GM06990 (cell line): ENCODE data around the gene KDM4B.
"Not testable (repeated sequence)": the region's sequence is repeated elsewhere in the genome, so short reads cannot be mapped to it uniquely, and the experiment has no call there.

Experiments
- DNase-seq: peaks from one replicate; pipeline ENCODE4 v3.0.0-alpha.2; 2011; ENCODE audit not compliant: insufficient read length; ENCODE audit errors: extremely low read depth
- H3K27me3 ChIP-seq: replicated peaks from 2 replicates; pipeline ENCODE4 v1.6.0; 2011; ENCODE audit warnings: low read length; ENCODE audit not compliant: control insufficient read depth, insufficient read depth
- H3K36me3 ChIP-seq: 2 replicates; pipeline ENCODE4 v1.5.1; 2011; ENCODE audit warnings: low read length; ENCODE audit not compliant: control insufficient read depth, insufficient read depth
- H3K4me3 ChIP-seq: replicated peaks from 2 replicates; pipeline ENCODE4 v1.5.1; 2011; ENCODE audit warnings: low read depth, mild to moderate bottlenecking, control low read depth, low read length
- TF ChIP-seq, protein P1 (sequence below): IDR thresholded peaks from 2 replicates; pipeline ENCODE4 v1.5.1; 2011; ENCODE audit warnings: low read length, control low read depth, mild to moderate bottlenecking, inconsistent platforms; ENCODE audit not compliant: insufficient read depth, poor library complexity, severe bottlenecking

The KDM4B gene

DNA sequence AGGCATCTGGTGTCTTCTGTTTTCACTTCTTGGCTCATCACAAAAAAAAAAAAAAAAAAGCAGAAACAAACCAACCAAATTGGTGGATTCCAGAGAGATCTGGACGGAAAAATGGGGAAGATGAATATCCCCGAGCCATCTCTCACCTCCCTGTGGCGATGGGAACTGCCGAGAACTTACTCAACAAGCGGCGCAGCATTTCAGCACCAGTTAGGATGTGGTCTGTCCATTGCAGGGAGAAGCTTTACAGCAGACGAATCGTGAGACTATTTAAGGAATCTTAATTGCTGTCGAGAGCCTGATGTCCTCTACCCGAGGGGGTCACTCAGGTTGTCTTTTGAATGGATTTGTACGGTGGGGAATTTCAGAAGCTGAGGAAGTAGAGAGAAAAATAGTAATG is 17.3 kb upstream of the KDM4B start:
- TF ChIP-seq, protein P1, sequence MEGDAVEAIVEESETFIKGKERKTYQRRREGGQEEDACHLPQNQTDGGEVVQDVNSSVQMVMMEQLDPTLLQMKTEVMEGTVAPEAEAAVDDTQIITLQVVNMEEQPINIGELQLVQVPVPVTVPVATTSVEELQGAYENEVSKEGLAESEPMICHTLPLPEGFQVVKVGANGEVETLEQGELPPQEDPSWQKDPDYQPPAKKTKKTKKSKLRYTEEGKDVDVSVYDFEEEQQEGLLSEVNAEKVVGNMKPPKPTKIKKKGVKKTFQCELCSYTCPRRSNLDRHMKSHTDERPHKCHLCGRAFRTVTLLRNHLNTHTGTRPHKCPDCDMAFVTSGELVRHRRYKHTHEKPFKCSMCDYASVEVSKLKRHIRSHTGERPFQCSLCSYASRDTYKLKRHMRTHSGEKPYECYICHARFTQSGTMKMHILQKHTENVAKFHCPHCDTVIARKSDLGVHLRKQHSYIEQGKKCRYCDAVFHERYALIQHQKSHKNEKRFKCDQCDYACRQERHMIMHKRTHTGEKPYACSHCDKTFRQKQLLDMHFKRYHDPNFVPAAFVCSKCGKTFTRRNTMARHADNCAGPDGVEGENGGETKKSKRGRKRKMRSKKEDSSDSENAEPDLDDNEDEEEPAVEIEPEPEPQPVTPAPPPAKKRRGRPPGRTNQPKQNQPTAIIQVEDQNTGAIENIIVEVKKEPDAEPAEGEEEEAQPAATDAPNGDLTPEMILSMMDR: no peak
- H3K4me3 ChIP-seq: no peak overlapping the region
- DNase-seq: no peak
- H3K27me3 ChIP-seq: no peaks in the 10 kb centered on the region
- H3K36me3 ChIP-seq: peaks cover 9% of the 10 kb centered on the region

DNA sequence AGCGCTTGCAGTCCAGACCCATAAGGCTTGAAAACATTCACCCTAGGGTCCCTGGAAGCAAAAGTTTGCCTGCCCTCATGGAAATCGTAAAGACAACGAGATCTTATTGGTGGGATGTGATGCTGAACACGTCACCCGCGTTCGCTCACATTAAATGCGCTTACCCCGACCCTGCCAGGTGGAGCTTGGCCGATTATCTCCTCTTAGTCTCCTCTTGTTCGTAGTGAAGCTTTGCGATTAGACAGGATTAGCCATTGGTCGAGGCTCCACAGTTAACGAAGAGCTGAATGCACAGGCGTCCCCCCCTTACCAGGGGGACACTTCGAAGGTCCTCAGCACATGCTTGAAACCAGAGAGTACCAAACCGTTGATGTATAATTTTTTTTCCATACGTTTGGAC is 16.0 kb upstream of the KDM4B start:
- H3K4me3 ChIP-seq: no peak overlapping the region
- TF ChIP-seq, protein P1: no peak
- H3K36me3 ChIP-seq: peaks cover 13% of the 10 kb centered on the region
- DNase-seq: no peak
- H3K27me3 ChIP-seq: no peaks in the 10 kb centered on the region

DNA sequence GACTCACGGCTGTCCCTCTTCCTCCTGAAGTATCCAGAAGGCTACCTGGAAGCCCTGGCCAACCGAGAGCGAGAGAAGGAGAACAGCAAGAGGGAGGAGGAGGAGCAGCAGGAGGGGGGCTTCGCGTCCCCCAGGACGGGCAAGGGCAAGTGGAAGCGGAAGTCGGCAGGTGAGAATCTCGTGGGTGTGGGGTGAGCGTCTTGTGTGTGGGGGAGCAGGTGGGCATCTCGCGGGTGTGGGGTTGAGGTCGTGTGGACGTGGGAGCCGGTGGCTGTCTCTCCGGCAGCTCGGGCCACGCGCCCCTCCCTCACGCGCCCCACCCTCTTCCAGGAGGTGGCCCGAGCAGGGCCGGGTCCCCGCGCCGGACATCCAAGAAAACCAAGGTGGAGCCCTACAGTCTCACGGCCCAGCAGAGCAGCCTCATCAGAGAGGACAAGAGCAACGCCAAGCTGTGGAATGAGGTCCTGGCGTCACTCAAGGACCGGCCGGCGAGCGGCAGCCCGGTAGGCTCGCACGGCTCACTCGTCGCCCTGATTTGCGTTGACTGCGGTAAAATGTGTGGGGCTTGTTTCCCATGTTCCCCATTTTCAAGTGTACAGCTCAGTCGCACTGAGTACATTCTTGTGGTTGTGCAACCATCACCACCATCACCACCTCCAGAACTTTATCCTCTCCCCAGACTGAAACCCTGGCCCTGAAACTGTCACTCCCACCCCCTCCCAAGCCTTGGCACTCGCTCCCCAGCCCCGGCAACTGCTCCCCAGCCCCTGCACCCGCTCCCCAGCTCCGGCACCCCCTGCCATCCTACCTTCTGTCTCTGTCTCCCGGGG is 14.4 kb upstream of the KDM4B start:
- not testable (repeated sequence) for DNase-seq, H3K4me3 ChIP-seq, H3K27me3 ChIP-seq
- H3K36me3 ChIP-seq: peaks cover 19% of the 10 kb centered on the region

DNA sequence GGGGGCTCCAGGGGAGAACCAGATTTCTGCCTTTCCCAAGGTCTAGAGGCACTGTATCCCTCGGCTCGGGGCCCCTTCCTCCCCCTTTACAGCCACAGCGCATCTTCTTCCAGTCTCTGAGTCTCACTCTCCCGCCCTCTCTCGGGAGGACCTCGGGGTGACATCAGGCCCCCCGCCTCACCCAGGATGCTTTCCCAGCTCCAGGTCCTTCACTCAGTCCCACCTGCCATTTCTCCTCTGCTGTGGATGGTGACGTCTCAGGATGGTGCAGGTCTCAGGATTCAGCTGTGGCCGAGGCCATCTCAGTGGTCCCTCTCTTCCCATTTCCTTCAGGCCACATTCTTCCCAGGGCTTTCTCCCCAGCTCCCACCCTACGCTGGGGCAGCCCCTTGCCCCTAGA is 13.6 kb upstream of the KDM4B start:
- TF ChIP-seq, protein P1: no peak
- peaks cover 22% of the 10 kb centered on the region for H3K36me3 ChIP-seq
- no peak for DNase-seq
- no peak overlapping the region for H3K4me3 ChIP-seq
- no peaks in the 10 kb centered on the region for H3K27me3 ChIP-seq

DNA sequence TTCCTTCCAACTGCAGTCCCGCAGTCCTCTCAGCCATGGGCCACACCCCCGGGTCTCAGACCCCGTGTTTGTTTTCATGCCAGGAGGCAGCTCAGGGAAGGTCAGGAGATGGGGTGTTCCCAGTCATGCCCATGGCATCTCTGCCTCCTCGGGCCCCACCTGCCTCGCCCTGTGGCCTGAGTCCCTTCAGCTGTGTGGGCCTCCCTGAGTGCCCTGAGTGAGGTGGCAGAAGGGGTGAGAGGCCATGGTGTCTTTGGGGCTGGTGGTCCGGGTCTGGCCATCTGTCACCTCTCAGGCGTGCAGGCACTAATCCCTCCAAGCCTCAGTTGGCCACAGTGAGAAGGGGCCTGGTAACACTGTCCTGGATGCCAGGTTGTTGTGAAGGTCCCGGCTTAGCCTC is 10.9 kb upstream of the KDM4B start:
- Histone ChIP-seq H3K4me3 (no peak overlapping the region), H3K27me3 (no peaks in the 10 kb centered on the region), H3K36me3 (peaks cover 24% of the 10 kb centered on the region)
- TF ChIP-seq, protein P1: no peak
- no peak for DNase-seq

DNA sequence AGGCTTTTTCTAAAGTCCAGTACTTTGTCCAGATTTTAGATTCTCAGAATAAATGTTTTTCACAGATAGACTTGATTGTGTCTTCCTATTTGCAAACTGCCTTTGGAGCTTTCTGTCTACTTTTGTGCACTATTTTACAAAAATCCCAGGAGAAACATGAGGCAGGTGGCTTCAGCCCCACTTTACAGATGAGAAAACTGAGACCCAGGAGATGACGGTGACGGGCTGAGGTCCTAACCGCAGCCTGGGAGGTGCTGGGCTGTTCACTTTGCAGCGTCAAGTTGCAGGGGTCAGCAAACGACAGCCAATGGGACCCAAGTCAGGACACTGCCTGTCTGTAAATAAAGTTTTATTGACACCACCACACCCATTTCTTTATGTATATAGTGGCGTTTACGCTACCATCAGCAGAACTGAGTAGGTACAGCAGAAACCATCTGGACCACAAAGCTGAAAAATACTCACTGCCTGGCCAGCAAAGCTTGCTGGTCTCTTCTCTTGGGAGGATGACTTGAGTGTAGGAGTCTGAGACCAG is 6.8 kb upstream of the KDM4B start:
- no peak for DNase-seq
- H3K36me3 ChIP-seq: peaks cover 14% of the 10 kb centered on the region
- TF ChIP-seq, protein P1: no peak

More for the DNA sequence above, 6.8 kb upstream of the KDM4B start:
- Histone ChIP-seq H3K27me3 (no peaks in the 10 kb centered on the region), H3K4me3 (no peak overlapping the region)
